Activated CD8-positive, alpha-beta memory T cell treated with anti-CD3 and anti-CD28 coated beads for 24 hours (primary cell): ENCODE data around the gene ZNF580.

Source experiments
- DNase-seq: peaks from one replicate; pipeline ENCODE4 v3.0.0-alpha.2; 2020

ZNF580 gene

GRCh38 chr19:55640577-55641425, at the start of gene ZNF580:
ZNF580 (plus strand) TSS chr19:55641002; CDS start chr19:55642509, 1,507 bp downstream.
- peak; percentile 89 for DNase-seq

GRCh38 chr19:55591555-55591954, 49.2 kb upstream of the ZNF580 start:
- no peak for DNase-seq

GRCh38 chr19:55592391-55593090, 48.3 kb upstream of the ZNF580 start:
- no peak for DNase-seq

GRCh38 chr19:55593096-55593772, 47.6 kb upstream of the ZNF580 start:
- DNase-seq: no peak

GRCh38 chr19:55594996-55595545, 45.7 kb upstream of the ZNF580 start:
- no peak for DNase-seq

- no peak for DNase-seq
These were observed 44.5 kb upstream of the ZNF580 start for GRCh38 chr19:55596304-55596703.

- DNase-seq: no peak
These were observed 43.3 kb upstream of the ZNF580 start for GRCh38 chr19:55597501-55597921.

GRCh38 chr19:55598034-55598433, 42.8 kb upstream of the ZNF580 start:
- no peak for DNase-seq

GRCh38 chr19:55598719-55599467, 41.9 kb upstream of the ZNF580 start:
- DNase-seq: peak; percentile 98

- peak; percentile 98 for DNase-seq
These were observed 41.3 kb upstream of the ZNF580 start, which contains the start of gene FIZ1 for GRCh38 chr19:55599468-55599841. FIZ1 (minus strand) TSS chr19:55599517; CDS start chr19:55597865, 1,652 bp downstream.

- peak; percentile 94 for DNase-seq
These were observed 40.8 kb upstream of the ZNF580 start, which contains the start of gene ZNF524 for GRCh38 chr19:55599842-55600661. ZNF524 (plus strand) TSS chr19:55600288; CDS start chr19:55602113, 1,825 bp downstream.

- no peak for DNase-seq
These were observed 40.2 kb upstream of the ZNF580 start for GRCh38 chr19:55600662-55601028.

GRCh38 chr19:55601084-55601483, 39.7 kb upstream of the ZNF580 start:
- no peak for DNase-seq

GRCh38 chr19:55602104-55603001, 38.4 kb upstream of the ZNF580 start:
- DNase-seq: no peak

GRCh38 chr19:55603115-55603514, 37.7 kb upstream of the ZNF580 start:
- DNase-seq: no peak

GRCh38 chr19:55603581-55604292, 37.1 kb upstream of the ZNF580 start:
- no peak for DNase-seq

GRCh38 chr19:55605207-55605636, 35.6 kb upstream of the ZNF580 start:
- DNase-seq: peak; percentile 99

- peak; percentile 85 for DNase-seq
These were observed 34.9 kb upstream of the ZNF580 start, which contains the start of gene ZNF865 for GRCh38 chr19:55605637-55606470. ZNF865 (plus strand) TSS chr19:55605647; CDS start chr19:55613619, 7,972 bp downstream.

- no peak for DNase-seq
These were observed 34.4 kb upstream of the ZNF580 start for GRCh38 chr19:55606471-55606787.
